ENCODE data around the gene LCK. TPM values are rescaled to one million over a fixed set of nuclear protein-coding genes. Genes with fewer than 3 reads are reported as not detected.
A peak's percentile ranks its signal among the peaks of the same experiment; 100 is the strongest.

The LCK gene
- total and polyA plus RNA-seq, 7 donors: 0.36 to 37.3 (median 0.87) TPM; not detected in 1

GRCh38 chr1:32215629-32216480 is 35.2 kb upstream of the LCK start:
- no peaks in the 10 kb centered on the region for H3K27me3 ChIP-seq
- 18 to 62% methylated on average over 10 of the region's 10 CpGs for WGBS, 2 donors
- intact Hi-C loops (cut with DNase I): loop anchor here (5.0 kb wide), 1 partner anchor 196 kb away; no protein-coding TSS in a partner anchor
- no peak for TF ChIP-seq POLR2A (IDR thresholded peaks at IDR 0.05)
- peak; percentile 17 to 58 (median 49) for TF ChIP-seq CTCF (IDR thresholded peaks at IDR 0.05)
- H3K36me3 ChIP-seq: peaks cover 0 to 56% (median 14%) of the 10 kb centered on the region in 4 donors
- H3K4me3 ChIP-seq: no peak overlapping the region
- DNase-seq: no peak
- no peaks in the 10 kb centered on the region for H3K9me3 ChIP-seq
- H3K27ac ChIP-seq: peak overlapping the region in 1 of 4 donors; percentile 34
- H3K4me1 ChIP-seq: peaks cover 0 to 8% (median 3%) of the 10 kb centered on the region in 4 donors

GRCh38 chr1:32216566-32216965 is 34.5 kb upstream of the LCK start:
- WGBS, 2 donors: 80 to 83% methylated on average over 5 of the region's 5 CpGs

GRCh38 chr1:32219022-32219421 is 32.0 kb upstream of the LCK start:
- Histone ChIP-seq H3K36me3 (peaks cover 0 to 56% (median 14%) of the 10 kb centered on the region in 4 donors), H3K9me3 (no peaks in the 10 kb centered on the region), H3K4me3 (no peak overlapping the region), H3K27ac (no peak overlapping the region), H3K27me3 (no peaks in the 10 kb centered on the region), H3K4me1 (peaks cover 0 to 28% (median 23%) of the 10 kb centered on the region in 4 donors)
- TF ChIP-seq POLR2AphosphoS5 (IDR thresholded peaks at IDR 0.05): no peak
- no peak for TF ChIP-seq EP300 (IDR thresholded peaks at IDR 0.05)
- TF ChIP-seq POLR2A (IDR thresholded peaks at IDR 0.05): no peak
- TF ChIP-seq CTCF (IDR thresholded peaks at IDR 0.05): no peak
- intact Hi-C loops (cut with DNase I): loop anchor here (5.0 kb wide), 1 partner anchor 193 kb away; no protein-coding TSS in a partner anchor
- no peak for DNase-seq
- WGBS, 2 donors: 91 to 92% methylated on average over 7 of the region's 7 CpGs

More at GRCh38 chr1:32216566-32216965, 34.5 kb upstream of the LCK start:
- Histone ChIP-seq H3K4me3 (no peak overlapping the region), H3K27me3 (no peaks in the 10 kb centered on the region), H3K27ac (no peak overlapping the region), H3K4me1 (peaks cover 0 to 16% (median 10%) of the 10 kb centered on the region in 4 donors), H3K36me3 (peaks cover 0 to 56% (median 14%) of the 10 kb centered on the region in 4 donors), H3K9me3 (no peaks in the 10 kb centered on the region)
- DNase-seq: no peak
- TF ChIP-seq POLR2A (IDR thresholded peaks at IDR 0.05): no peak
- TF ChIP-seq EP300 (IDR thresholded peaks at IDR 0.05): no peak
- no peak for TF ChIP-seq CTCF (IDR thresholded peaks at IDR 0.05)
- TF ChIP-seq POLR2AphosphoS5 (IDR thresholded peaks at IDR 0.05): no peak
- intact Hi-C loops (cut with DNase I): loop anchor here (5.0 kb wide), 1 partner anchor 196 kb away; no protein-coding TSS in a partner anchor

GRCh38 chr1:32220746-32221580 is 30.1 kb upstream of the LCK start:
- Histone ChIP-seq H3K4me1 (peaks cover 0 to 32% (median 26%) of the 10 kb centered on the region in 4 donors), H3K9me3 (no peaks in the 10 kb centered on the region), H3K27me3 (no peaks in the 10 kb centered on the region), H3K36me3 (peaks cover 1 to 57% (median 21%) of the 10 kb centered on the region in 4 donors), H3K4me3 (peak overlapping the region; percentile 70 to 87 (median 73)), H3K27ac (peak overlapping the region; percentile 88 to 91 (median 90))
- 85 to 89% methylated on average over 4 of the region's 4 CpGs for WGBS, 2 donors
- no peak for DNase-seq
- no peak for TF ChIP-seq POLR2AphosphoS5 (IDR thresholded peaks at IDR 0.05)
- no peak for TF ChIP-seq POLR2A (IDR thresholded peaks at IDR 0.05)
- TF ChIP-seq EP300 (IDR thresholded peaks at IDR 0.05): no peak
- TF ChIP-seq CTCF (IDR thresholded peaks at IDR 0.05): no peak
- intact Hi-C loops (cut with DNase I): loop anchor here (5.0 kb wide), 1 partner anchor 131 kb away; no protein-coding TSS in a partner anchor
